Endodermal cell (in vitro differentiated cells): ENCODE measurements around the gene LARP4B. TPM values are rescaled to one million over a fixed set of nuclear protein-coding genes. Genes with fewer than 3 reads are reported as not detected.

Experiments
- DNase-seq: peaks from one replicate; pipeline ENCODE4 v3.0.0-alpha.2; 2017
- H3K27ac ChIP-seq: 2 replicates; pipeline ENCODE4 v1.5.1; 2013; ENCODE audit warnings: mild to moderate bottlenecking, low read depth, low read length, moderate library complexity
- H3K27me3 ChIP-seq: 2 replicates; pipeline ENCODE4 v1.6.1; 2013; ENCODE audit warnings: mild to moderate bottlenecking, low read length, moderate library complexity; ENCODE audit not compliant: insufficient read depth, control insufficient read depth, poor library complexity, severe bottlenecking
- H3K36me3 ChIP-seq: 2 replicates; pipeline ENCODE4 v1.7.0; 2013; ENCODE audit warnings: mild to moderate bottlenecking, low read length, moderate library complexity; ENCODE audit not compliant: control insufficient read depth, insufficient read depth
- H3K4me1 ChIP-seq: one replicate; pipeline ENCODE4 v1.7.0; 2013; ENCODE audit warnings: low read length; ENCODE audit not compliant: control insufficient read depth, insufficient read depth
- H3K4me3 ChIP-seq: 2 replicates; pipeline ENCODE4 v1.5.1; 2013; ENCODE audit warnings: mild to moderate bottlenecking, low read length, moderate library complexity
- H3K9ac ChIP-seq: 2 replicates; pipeline ENCODE4 v1.6.1; 2013; ENCODE audit warnings: mild to moderate bottlenecking, low read length, moderate library complexity; ENCODE audit not compliant: poor library complexity, severe bottlenecking; ENCODE audit errors: extremely low read depth
- H3K9me3 ChIP-seq: 2 replicates; pipeline ENCODE4 v1.6.1; 2013; ENCODE audit warnings: mild to moderate bottlenecking, low read length, moderate library complexity; ENCODE audit not compliant: control insufficient read depth
- H3K27ac Mint-ChIP-seq: 2 replicates; pipeline ENCODE4 v1.8.0; 2020; ENCODE audit warnings: mixed read lengths
- H3K27me3 Mint-ChIP-seq: 2 replicates; pipeline ENCODE4 v1.8.0; 2021; ENCODE audit warnings: mild to moderate bottlenecking, mixed read lengths; ENCODE audit not compliant: insufficient read depth
- H3K36me3 Mint-ChIP-seq: 2 replicates; pipeline ENCODE4 v1.8.0; 2020; ENCODE audit warnings: low read depth, mixed read lengths
- H3K4me1 Mint-ChIP-seq: 2 replicates; pipeline ENCODE4 v1.8.0; 2020; ENCODE audit warnings: mixed read lengths
- H3K4me3 Mint-ChIP-seq: 2 replicates; pipeline ENCODE4 v1.8.0; 2020; ENCODE audit warnings: mild to moderate bottlenecking, moderate library complexity, mixed read lengths
- H3K9me3 Mint-ChIP-seq: 2 replicates; pipeline ENCODE4 v1.8.0; 2020; ENCODE audit warnings: mild to moderate bottlenecking, mixed read lengths
- CTCF ChIP-seq: fragments of 200-600 bp; sonication (generic); conservative IDR thresholded peaks from 2 replicates; pipeline ENCODE4 v1.5.0; 2021; ENCODE audit warnings: antibody characterized with exemption, mild to moderate bottlenecking
- WGBS, 2 experiments: methylation state at CpG; one replicate each; pipeline versions ENCODE4 v1.1.5 to v1.1.7; 2013; ENCODE audit warnings: missing lambda C conversion rate in 2 of 2, mixed read lengths in 1 of 2; ENCODE audit not compliant: insufficient coverage in 1 of 2, insufficient read length in 1 of 2; 5-methylcytosine and 5-hydroxymethylcytosine counted together
- total RNA-seq, 2 donors: library from RNA; stranded (reverse); fragmentation: NEBNext Ultra II Directional in 1 of 2; extraction: Animal tissue kit (Norgen Biotek cat#: 25700) in 1 of 2; gene quantifications; 2 replicates in 1 of 2; 3 replicates in 1 of 2; pipeline ENCODE4 v1.2.1, GENCODE V29; 2021

Gene LARP4B
- total RNA-seq, 2 donors from 2014 or later = 94.1 to 94.3 TPM

GRCh38 chr10:819326-819725 lies 112.2 kb downstream of the LARP4B start:
- Histone ChIP-seq H3K9me3 (no peaks in the 10 kb centered on the region), H3K27ac (no peak overlapping the region), H3K4me1 (no peaks in the 10 kb centered on the region), H3K36me3 (peaks cover 96% of the 10 kb centered on the region), H3K9ac (no peak overlapping the region), H3K27me3 (no peaks in the 10 kb centered on the region), H3K4me3 (no peak overlapping the region)
- H3K36me3 Mint-ChIP-seq = peaks cover 85% of the 10 kb centered on the region
- H3K4me1 Mint-ChIP-seq = no peaks in the 10 kb centered on the region
- H3K27ac Mint-ChIP-seq = no peak overlapping the region
- H3K27me3 Mint-ChIP-seq = no peaks in the 10 kb centered on the region
- TF ChIP-seq CTCF = no peak
- no peak for DNase-seq
- H3K4me3 Mint-ChIP-seq = no peak overlapping the region
- H3K9me3 Mint-ChIP-seq = no peaks in the 10 kb centered on the region
- WGBS, 2 experiments = 94 to 96% methylated on average over 9 of the region's 9 CpGs

GRCh38 chr10:818526-819220 lies 112.8 kb downstream of the LARP4B start:
- Mint-ChIP-seq H3K4me1 (no peaks in the 10 kb centered on the region), H3K9me3 (no peaks in the 10 kb centered on the region), H3K27me3 (no peaks in the 10 kb centered on the region), H3K27ac (no peak overlapping the region), H3K4me3 (no peak overlapping the region), H3K36me3 (peaks cover 82% of the 10 kb centered on the region)
- no peak for TF ChIP-seq CTCF
- H3K4me1 ChIP-seq = no peaks in the 10 kb centered on the region
- H3K36me3 ChIP-seq = peaks cover 93% of the 10 kb centered on the region
- H3K4me3 ChIP-seq = no peak overlapping the region
- WGBS, 2 experiments = 96 to 97% methylated on average over 5 to 9 of the region's 9 CpGs
- H3K27ac ChIP-seq = no peak overlapping the region
- no peak overlapping the region for H3K9ac ChIP-seq
- no peaks in the 10 kb centered on the region for H3K9me3 ChIP-seq
- no peak for DNase-seq
- H3K27me3 ChIP-seq = no peaks in the 10 kb centered on the region

DNA sequence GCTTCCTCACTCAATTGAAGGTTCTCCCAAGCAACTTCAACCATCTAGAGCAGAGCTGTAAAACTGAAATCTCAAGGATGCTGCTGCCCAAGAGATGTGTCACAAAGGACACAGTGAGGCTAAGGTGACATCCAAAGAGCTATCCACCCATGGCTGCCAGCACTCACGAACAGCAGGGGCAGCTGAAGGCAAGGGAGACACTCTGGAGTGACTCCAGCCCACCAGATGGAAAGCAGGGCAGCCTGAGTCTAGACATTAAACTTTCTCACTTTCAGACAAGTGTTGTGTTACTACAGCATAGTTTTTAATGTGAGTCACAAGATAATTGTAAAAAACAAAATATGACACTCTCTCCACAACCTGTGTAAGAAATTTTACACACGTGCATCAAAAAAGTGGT lies 113.5 kb downstream of the LARP4B start:
- H3K27me3 ChIP-seq = no peaks in the 10 kb centered on the region
- H3K4me3 ChIP-seq = no peak overlapping the region
- H3K36me3 Mint-ChIP-seq = peaks cover 81% of the 10 kb centered on the region
- H3K4me1 ChIP-seq = no peaks in the 10 kb centered on the region
- no peak overlapping the region for H3K27ac ChIP-seq
- H3K4me3 Mint-ChIP-seq = no peak overlapping the region
- H3K9ac ChIP-seq = no peak overlapping the region
- no peak for TF ChIP-seq CTCF
- H3K36me3 ChIP-seq = peaks cover 94% of the 10 kb centered on the region
- no peaks in the 10 kb centered on the region for H3K4me1 Mint-ChIP-seq
- no peak for DNase-seq
- H3K27ac Mint-ChIP-seq = no peak overlapping the region
- H3K27me3 Mint-ChIP-seq = no peaks in the 10 kb centered on the region
- no peaks in the 10 kb centered on the region for H3K9me3 ChIP-seq
- no peaks in the 10 kb centered on the region for H3K9me3 Mint-ChIP-seq
- 80 to 97% methylated on average over 1 of the region's 2 CpGs for WGBS, 2 experiments
